NCI-H1694 treated with DMSO at 0.1 percent for 48 hours (cell line): ENCODE data around the gene PRDM13.
"Not testable (repeated sequence)": the region's sequence is repeated elsewhere in the genome, so short reads cannot be mapped to it uniquely, and the experiment has no call there.

Source experiments
- DNase-seq: peaks from one replicate; lab custom pipeline; 2025; lab: John Stamatoyannopoulos, UW

Gene PRDM13

DNA sequence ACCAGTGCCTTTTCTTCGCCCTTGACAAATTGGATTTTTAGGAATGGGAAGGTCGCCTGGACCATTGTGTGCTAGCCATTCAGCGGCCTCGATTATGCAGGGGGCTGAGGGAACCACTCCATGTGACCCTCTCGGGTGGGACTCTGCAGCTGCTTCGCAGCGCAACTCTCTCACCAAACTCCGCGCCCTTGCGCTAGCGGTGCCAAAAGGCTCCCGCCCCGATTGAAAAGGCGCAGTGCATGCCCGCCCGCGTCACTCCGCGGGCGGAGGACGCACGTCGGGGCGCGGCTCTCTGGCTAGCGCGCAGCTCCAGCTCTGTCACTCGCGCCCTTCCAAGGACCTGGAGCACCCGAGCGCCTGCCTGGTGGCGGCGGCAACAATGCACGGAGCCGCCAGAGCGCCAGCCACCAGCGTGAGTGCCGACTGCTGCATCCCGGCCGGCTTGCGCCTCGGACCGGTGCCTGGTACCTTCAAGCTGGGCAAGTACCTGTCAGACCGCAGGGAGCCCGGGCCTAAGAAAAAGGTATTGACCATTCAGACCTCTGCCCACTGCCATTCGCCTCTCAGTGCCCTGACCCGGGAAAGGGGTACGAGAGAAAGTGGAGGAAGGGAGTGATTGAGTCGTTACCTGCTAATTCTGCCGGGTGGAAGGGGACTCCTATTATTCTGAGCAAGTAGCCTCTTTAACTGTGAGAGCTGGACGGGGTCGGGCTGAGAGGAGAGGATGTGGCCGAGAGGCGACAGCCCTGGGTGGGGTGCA is at the start of gene PRDM13:
PRDM13 (plus strand) TSS at position 178 of the 760 bp plus-strand sequence; CDS start at position 380, 202 bp downstream.
- no peak for DNase-seq

DNA sequence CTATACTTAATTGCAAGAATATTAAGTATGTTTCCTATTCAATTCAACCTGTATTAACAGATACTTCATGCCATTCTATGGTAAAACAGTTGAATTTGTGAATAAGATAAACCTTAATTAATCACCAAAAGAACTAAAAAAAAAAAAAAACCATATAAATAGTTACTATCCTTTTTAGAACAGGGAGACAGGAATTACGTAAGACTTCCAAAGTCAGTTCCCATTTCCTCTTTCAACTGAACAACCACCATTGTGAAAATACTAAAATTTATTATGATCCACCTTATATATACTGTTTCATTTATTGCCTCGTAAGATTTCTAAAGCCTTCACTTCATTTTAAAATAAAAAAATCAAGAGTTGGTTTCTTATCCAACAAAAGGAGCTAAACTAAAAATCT is 47.6 kb upstream of the PRDM13 start:
- DNase-seq, result no peak

DNA sequence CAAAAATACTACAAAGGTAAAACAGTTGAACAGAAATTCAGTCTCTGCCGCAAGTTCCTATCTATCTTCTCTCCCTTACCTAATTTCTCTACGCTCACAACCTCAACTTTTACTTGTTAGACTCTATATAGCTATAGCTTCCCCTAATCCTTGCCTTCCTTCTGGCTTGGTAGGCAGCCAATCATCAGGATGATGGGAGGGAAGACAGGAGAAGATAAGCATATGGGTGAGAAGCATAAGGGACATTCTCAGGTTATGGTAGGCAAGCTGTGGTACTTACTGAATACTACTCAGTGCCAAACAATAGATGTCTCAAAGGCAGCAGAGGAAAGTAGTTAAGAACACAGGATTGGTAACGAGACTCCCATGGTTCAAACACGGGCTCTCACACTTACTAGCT is 46.0 kb upstream of the PRDM13 start:
- no peak for DNase-seq

DNA sequence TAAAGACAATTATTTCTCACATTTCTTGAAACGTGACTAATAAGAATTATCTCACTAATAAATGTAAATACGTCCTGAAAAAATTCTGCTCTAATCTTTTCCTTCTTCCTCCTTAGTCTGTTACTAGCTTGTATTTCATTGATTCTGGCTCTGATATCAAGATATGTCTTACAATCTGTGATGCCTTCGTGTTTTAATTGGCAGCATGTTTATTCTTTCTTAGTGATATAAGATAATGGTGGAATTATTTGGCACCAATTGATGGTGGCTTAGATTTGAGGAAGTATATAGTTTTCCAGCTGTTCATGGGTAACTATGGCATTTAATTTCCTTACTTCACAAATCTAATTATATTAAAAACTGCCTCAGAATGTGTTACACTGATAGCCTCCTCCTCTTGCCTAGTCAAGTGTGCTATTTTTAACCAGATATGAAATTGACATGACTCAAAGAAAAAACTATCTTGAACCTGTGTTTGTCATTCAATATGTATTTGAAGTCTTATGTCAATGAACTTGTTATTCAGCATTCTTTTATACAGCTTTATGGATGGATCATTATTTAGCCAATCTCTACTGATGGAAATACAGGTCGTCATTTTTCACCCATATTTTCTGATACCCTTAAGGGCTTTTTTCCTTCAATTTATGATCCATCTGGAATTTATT is 43.4 kb upstream of the PRDM13 start:
- no peak for DNase-seq

DNA sequence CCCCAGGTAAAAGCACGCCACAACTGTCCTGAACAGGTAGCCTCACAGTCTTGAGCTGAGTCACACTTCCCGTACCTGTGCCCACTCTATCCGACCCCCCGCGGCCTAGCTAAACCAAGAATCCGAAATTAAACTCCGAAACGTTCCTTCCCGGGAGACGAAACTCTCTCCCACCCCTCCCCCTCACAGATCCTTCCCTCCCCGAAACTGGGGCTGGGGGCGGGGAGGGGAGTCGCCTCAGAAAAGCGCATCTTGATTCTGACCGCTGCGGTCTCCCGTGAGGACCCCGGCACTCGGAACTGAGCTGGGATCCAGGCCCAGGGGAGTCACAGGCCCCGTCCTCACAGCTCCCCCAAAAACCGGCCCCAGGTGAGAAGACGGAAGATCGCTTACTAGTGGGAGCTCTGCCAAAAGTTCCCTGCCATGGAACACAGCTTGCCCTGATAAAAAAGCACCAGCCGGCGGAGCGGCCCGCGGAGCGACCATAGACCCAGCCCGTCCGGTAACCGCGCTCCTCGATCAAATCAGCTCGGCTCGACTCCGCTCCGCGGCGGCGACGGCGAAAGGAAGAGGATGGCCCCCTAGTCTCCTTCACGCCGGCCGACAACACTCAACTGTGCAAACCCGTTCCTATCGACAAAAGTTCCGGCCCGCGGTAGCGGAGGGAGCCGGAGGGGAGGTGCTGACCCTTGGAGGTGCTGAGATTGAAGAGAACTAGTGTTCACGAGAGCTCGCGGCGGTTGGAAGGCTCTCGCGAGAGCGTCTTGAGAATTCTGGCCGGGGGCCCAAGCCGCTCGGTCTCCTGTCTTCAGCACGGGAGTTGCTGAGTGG is 38.3 kb upstream of the PRDM13 start, which contains the start of gene CCNC:
CCNC (minus strand) TSS at position 558 of the 831 bp plus-strand sequence; CDS start at position 425, 133 bp downstream.
- DNase-seq, result peak; percentile 92

GRCh38 chr6:99573980-99574617 is 32.5 kb upstream of the PRDM13 start:
- DNase-seq, result no peak

DNA sequence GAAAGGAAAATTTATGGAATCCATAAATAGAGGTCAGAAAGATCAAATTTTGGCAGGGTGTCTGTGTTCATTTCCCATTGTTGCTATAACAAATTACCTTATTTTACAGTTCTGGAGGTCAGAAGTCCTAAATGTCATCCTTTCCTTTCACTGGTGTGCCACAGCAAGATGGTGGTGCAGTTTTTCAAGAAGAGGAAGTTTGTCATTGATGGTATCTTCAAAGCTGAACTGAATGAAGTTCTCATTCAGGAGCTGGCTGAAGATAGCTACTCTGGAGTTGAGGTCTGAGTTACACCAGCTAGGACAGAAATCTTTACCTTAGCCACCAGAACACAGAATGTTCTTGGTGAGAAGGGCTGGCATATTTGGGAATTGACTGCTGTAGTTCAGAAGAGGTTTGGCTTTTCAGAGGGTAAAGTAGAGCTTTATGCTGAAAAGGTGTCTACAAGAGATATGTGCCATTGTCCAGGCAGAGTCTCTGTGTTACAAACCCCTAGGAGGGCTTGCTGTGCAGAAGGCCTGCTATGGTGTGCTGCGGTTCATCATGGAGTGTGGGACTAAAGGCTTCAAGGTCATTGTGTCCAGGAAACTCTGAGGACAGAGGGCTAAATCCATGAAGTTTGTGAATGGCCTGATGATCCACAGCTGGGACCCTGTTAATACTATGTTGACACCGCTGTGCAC is 30.9 kb upstream of the PRDM13 start:
- no peak for DNase-seq

DNA sequence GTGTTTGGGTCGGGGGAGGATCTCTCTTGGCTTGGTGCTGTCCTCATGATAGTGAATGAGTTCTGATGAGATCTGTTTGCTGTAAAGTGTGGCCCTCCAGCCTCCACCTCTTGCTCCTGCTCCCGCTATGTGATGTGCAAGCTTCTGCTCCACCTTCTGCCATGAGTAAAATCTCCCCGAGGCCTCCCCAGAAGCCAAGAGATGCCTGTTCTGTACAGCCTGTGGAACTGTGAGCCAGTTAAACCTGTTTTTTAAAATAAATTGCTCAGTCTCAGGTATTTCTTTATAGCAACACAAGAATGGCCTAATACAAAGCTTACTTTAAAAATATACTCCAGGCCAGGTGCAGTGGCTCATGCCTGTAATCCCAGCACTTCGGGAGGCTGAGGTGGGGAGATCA is 26.9 kb upstream of the PRDM13 start:
- DNase-seq, result no peak

GRCh38 chr6:99587792-99588191 is 18.8 kb upstream of the PRDM13 start:
- DNase-seq, result no peak

GRCh38 chr6:99588618-99589289 is 17.9 kb upstream of the PRDM13 start:
- DNase-seq, result peak; percentile 82

GRCh38 chr6:99589290-99589672 is 17.4 kb upstream of the PRDM13 start:
- DNase-seq, result peak; percentile 22

- no peak for DNase-seq
Measured at GRCh38 chr6:99589907-99590493, 16.6 kb upstream of the PRDM13 start.

- DNase-seq, result no peak
Measured at GRCh38 chr6:99590728-99591672, 15.6 kb upstream of the PRDM13 start.

DNA sequence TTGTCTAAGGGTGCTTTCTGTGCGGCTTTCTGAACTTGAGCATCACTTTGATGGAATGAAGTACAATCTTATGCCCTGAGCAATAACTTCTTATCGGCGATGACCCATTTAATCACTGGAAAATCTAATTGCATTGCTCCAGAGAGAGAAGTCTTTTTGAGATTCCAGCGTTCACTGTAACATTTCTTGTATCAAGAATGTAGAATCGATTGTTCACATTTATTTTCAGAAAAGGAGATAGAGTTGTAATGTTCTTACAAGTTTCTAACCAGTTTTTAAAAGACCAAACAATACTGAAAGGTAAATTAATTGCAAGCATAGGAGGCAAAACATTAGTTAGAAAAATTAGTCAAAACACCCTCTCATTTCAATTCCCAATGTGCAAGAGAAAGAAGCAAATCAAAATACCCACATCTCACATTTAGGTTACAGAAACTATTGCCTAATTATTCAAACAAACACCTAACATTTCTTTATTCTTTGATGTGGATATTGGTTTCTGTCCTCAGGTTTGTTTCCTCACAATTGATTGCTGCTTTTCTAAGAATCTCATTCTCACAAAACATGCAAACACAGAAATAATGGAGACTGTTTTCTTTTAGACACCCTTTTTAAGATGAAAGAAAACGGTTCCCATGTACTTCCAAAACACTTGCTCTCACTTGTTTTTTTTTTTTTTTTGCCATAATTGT is 14.8 kb upstream of the PRDM13 start:
- no peak for DNase-seq

DNA sequence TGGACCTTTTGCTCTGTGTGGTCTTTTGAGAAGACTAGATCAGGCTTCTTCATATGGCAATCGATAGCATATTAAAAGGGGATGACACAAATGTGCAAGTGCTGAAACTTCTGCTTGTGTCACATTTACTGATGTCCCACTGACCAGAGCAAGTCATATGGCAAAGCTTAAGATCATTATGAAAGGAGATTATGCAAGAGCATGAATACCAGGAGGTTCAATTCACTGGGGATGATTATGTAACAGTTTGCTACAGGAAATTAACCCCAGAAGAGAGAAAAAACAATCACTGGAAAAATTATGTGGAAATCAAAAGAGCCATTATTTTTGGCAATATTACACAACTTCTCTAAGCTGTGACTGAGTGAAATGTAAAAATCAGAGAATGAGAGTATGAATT is 13.7 kb upstream of the PRDM13 start:
- DNase-seq, result no peak

DNA sequence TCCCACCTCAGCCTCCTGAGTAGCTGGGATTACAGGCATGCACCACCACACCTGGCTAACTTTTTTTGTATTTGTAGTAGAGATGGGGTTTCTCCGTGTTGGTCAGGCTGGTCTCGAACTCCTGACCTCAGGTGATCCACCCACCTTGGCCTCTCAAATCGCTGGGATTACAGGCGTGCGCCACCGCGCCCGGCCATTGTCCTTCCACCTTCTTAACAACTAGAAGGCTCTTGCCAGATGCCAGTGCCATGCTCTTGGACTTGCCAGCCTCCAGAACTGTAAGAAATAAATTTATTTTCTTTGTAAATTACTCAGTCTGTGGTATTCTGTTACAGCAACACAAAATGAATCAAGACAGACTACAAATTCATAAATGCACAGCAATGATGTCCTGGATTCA is 11.9 kb upstream of the PRDM13 start:
- DNase-seq, result not testable (repeated sequence)

- no peak for DNase-seq
Measured at GRCh38 chr6:99602520-99603420, 3.9 kb upstream of the PRDM13 start.
